Stimulated activated CD4-positive, alpha-beta T cell treated with anti-CD3 and anti-CD28 coated beads, Interleukin-15, amount 100 ng/mL, for 24 hours (primary cell): ENCODE data around the gene TEX261.

Experiments used
- DNase-seq: peaks from one replicate; pipeline ENCODE4 v3.0.0-alpha.2; 2020

TEX261 gene

GRCh38 chr2:70954886-70955285, 39.8 kb downstream of the TEX261 start:
- DNase-seq = no peak

GRCh38 chr2:70949086-70949485, 45.6 kb downstream of the TEX261 start:
- DNase-seq = no peak

- DNase-seq = peak; percentile 89
Measured at GRCh38 chr2:70948337-70949003, 46.2 kb downstream of the TEX261 start.

GRCh38 chr2:70947556-70948184, 47.0 kb downstream of the TEX261 start:
- no peak for DNase-seq

GRCh38 chr2:70946832-70947442, 47.7 kb downstream of the TEX261 start:
- DNase-seq = peak; percentile 63

GRCh38 chr2:70944111-70944690, 50.5 kb downstream of the TEX261 start:
- no peak for DNase-seq

- DNase-seq = no peak
Measured at GRCh38 chr2:70943205-70943871, 51.3 kb downstream of the TEX261 start.

GRCh38 chr2:70942396-70943204, 52.1 kb downstream of the TEX261 start:
- no peak for DNase-seq

- no peak for DNase-seq
Measured at GRCh38 chr2:70941701-70942100, 53.0 kb downstream of the TEX261 start.

- no peak for DNase-seq
Measured at GRCh38 chr2:70941186-70941585, 53.5 kb downstream of the TEX261 start.

GRCh38 chr2:70939839-70940580, 54.7 kb downstream of the TEX261 start:
- no peak for DNase-seq

- DNase-seq = no peak
Measured at GRCh38 chr2:70939001-70939838, 55.5 kb downstream of the TEX261 start.

GRCh38 chr2:70938586-70938950, 56.1 kb downstream of the TEX261 start:
- no peak for DNase-seq

GRCh38 chr2:70937866-70938585, 56.6 kb downstream of the TEX261 start:
- DNase-seq = no peak

- no peak for DNase-seq
Measured at GRCh38 chr2:70936979-70937811, 57.5 kb downstream of the TEX261 start.

GRCh38 chr2:70936165-70936978, 58.3 kb downstream of the TEX261 start:
- no peak for DNase-seq
